SKM-1 treated with dmso at 0.1 percent for 144 hours (cell line): ENCODE results near the gene RHO.
"Not testable (repeated sequence)": the region's sequence is repeated elsewhere in the genome, so short reads cannot be mapped to it uniquely, and the experiment has no call there.

Source experiments
- DNase-seq: peaks from one replicate; lab custom pipeline; 2025; ENCODE audit not compliant: unreplicated experiment; lab: John Stamatoyannopoulos, UW

RHO gene

GRCh38 chr3:129542747-129543146 lies 14.3 kb downstream of the RHO start:
- no peak for DNase-seq

- no peak for DNase-seq
Measured at GRCh38 chr3:129543156-129543790, 14.8 kb downstream of the RHO start, which contains the start of gene H1-8. H1-8 (plus strand) TSS chr3:129543175; CDS start chr3:129543219, 44 bp downstream.

- DNase-seq, result no peak
Measured at GRCh38 chr3:129543999-129544398, 15.6 kb downstream of the RHO start.

- DNase-seq, result not testable (repeated sequence)
Measured at GRCh38 chr3:129545951-129546350, 17.5 kb downstream of the RHO start.

GRCh38 chr3:129547241-129547640 lies 18.8 kb downstream of the RHO start:
- DNase-seq, result no peak

GRCh38 chr3:129548104-129548965 lies 19.9 kb downstream of the RHO start:
- no peak for DNase-seq

- DNase-seq, result peak; percentile 73
Measured at GRCh38 chr3:129549006-129549800, 20.8 kb downstream of the RHO start.

GRCh38 chr3:129549805-129550204 lies 21.4 kb downstream of the RHO start:
- no peak for DNase-seq

GRCh38 chr3:129552287-129553050 lies 24.0 kb downstream of the RHO start:
- DNase-seq, result no peak

GRCh38 chr3:129553171-129553570 lies 24.7 kb downstream of the RHO start:
- DNase-seq, result no peak

GRCh38 chr3:129553719-129554118 lies 25.3 kb downstream of the RHO start:
- no peak for DNase-seq

- DNase-seq, result no peak
Measured at GRCh38 chr3:129554356-129555152, 26.1 kb downstream of the RHO start.

GRCh38 chr3:129555153-129555550 lies 26.7 kb downstream of the RHO start:
- no peak for DNase-seq

GRCh38 chr3:129555616-129556357 lies 27.3 kb downstream of the RHO start:
- DNase-seq, result no peak

- DNase-seq, result no peak
Measured at GRCh38 chr3:129556358-129556695, 27.9 kb downstream of the RHO start.

- DNase-seq, result no peak
Measured at GRCh38 chr3:129556890-129557547, 28.6 kb downstream of the RHO start.

- DNase-seq, result no peak
Measured at GRCh38 chr3:129557548-129557894, 29.1 kb downstream of the RHO start.

GRCh38 chr3:129558081-129558771 lies 29.8 kb downstream of the RHO start:
- DNase-seq, result no peak
